HEK293 (cell line): Measurements from ENCODE around the gene ESR1.

Source experiments
- CTCF ChIA-PET: fragments of 350-600 bp; formaldehyde crosslinking; extraction: SDS; loops from one replicate; lab custom pipeline; 2021; ENCODE audit warnings: antibody characterized with exemption; lab: Yijun Ruan, JAX
- POLR2A ChIA-PET: fragments of 300-600 bp; formaldehyde crosslinking; extraction: SDS; loops from one replicate; lab custom pipeline; 2020; ENCODE audit warnings: antibody characterized with exemption, inconsistent platforms; lab: Yijun Ruan, JAX
- H3K27ac ChIP-seq: fragments of 200-500 bp; sonication (Bioruptor generic); 2 replicates; pipeline ENCODE4 v1.5.1; 2014; ENCODE audit warnings: low read depth, low read length, control low read depth, inconsistent platforms; ENCODE audit errors: extremely low read depth
- H3K36me3 ChIP-seq, 2 experiments: fragments of 200-500 bp in 1 of 2; sonication (Bioruptor generic) in 1 of 2; 1 replicate in 1 of 2; 2 replicates in 1 of 2; pipeline ENCODE4 v1.5.1; 2014 to 2017; ENCODE audit warnings: inconsistent platforms in 2 of 2, low read length in 2 of 2; ENCODE audit not compliant: control insufficient read depth in 2 of 2, insufficient read depth in 1 of 2
- H3K4me1 ChIP-seq: fragments of 200-500 bp; sonication (Bioruptor generic); 2 replicates; pipeline ENCODE4 v1.5.1; 2014; ENCODE audit warnings: mild to moderate bottlenecking, low read length, inconsistent platforms; ENCODE audit not compliant: control insufficient read depth, insufficient read depth
- H3K4me3 ChIP-seq: 2 replicates; pipeline ENCODE4 v1.5.1; 2011; ENCODE audit warnings: low read depth, mild to moderate bottlenecking, control low read depth, low read length, moderate library complexity
- H3K9me3 ChIP-seq: fragments of 200-500 bp; sonication (Bioruptor generic); 2 replicates; pipeline ENCODE4 v1.5.1; 2014; ENCODE audit warnings: low read depth, low read length, inconsistent platforms; ENCODE audit not compliant: control insufficient read depth, insufficient read depth
- GFI1B ChIP-seq: fragments of 450-650 bp; formaldehyde crosslinking; IDR thresholded peaks from 2 replicates; pipeline ENCODE4 v1.5.1; 2016; ENCODE audit warnings: missing biosample characterization, missing genetic modification characterization
- KLF16 ChIP-seq: fragments of 450-650 bp; formaldehyde crosslinking; IDR thresholded peaks from 2 replicates; pipeline ENCODE4 v1.5.1; 2017; ENCODE audit warnings: missing biosample characterization, missing genetic modification characterization
- MYNN ChIP-seq: fragments of 450-650 bp; formaldehyde crosslinking; IDR thresholded peaks from 2 replicates; pipeline ENCODE4 v1.5.1; 2016; ENCODE audit warnings: missing biosample characterization, missing genetic modification characterization, borderline replicate concordance
- PRDM1 ChIP-seq: fragments of 450-650 bp; formaldehyde crosslinking; IDR thresholded peaks from 2 replicates; pipeline ENCODE4; 2016; ENCODE audit warnings: missing biosample characterization, missing genetic modification characterization
- SCRT2 ChIP-seq: fragments of 450-650 bp; formaldehyde crosslinking; IDR thresholded peaks from 2 replicates; pipeline ENCODE4 v1.5.1; 2016; ENCODE audit warnings: missing biosample characterization, missing genetic modification characterization
- SP7 ChIP-seq: fragments of 450-650 bp; formaldehyde crosslinking; IDR thresholded peaks from 2 replicates; pipeline ENCODE4 v1.5.1; 2016; ENCODE audit warnings: missing biosample characterization, missing genetic modification characterization
- YY1 ChIP-seq: fragments of 450-650 bp; formaldehyde crosslinking; IDR thresholded peaks from 2 replicates; pipeline ENCODE4 v1.5.1; 2018; ENCODE audit warnings: missing biosample characterization, missing genetic modification characterization
- YY2 ChIP-seq: fragments of 450-650 bp; formaldehyde crosslinking; IDR thresholded peaks from 2 replicates; pipeline ENCODE4 v1.5.1; 2016; ENCODE audit warnings: missing biosample characterization, missing genetic modification characterization
- ZFP69B ChIP-seq: fragments of 450-650 bp; formaldehyde crosslinking; IDR thresholded peaks from 2 replicates; pipeline ENCODE4 v1.5.1; 2016; ENCODE audit warnings: missing biosample characterization, missing genetic modification characterization
- ZNF140 ChIP-seq: fragments of 450-650 bp; formaldehyde crosslinking; IDR thresholded peaks from 2 replicates; pipeline ENCODE4 v1.5.1; 2016; ENCODE audit warnings: missing biosample characterization, missing genetic modification characterization
- ZNF202 ChIP-seq: fragments of 450-650 bp; formaldehyde crosslinking; IDR thresholded peaks from 2 replicates; pipeline ENCODE4 v1.5.1; 2016; ENCODE audit warnings: missing biosample characterization, missing genetic modification characterization, borderline replicate concordance
- ZNF292 ChIP-seq: fragments of 450-650 bp; formaldehyde crosslinking; IDR thresholded peaks from 2 replicates; pipeline ENCODE4 v1.5.1; 2016; ENCODE audit warnings: low read depth, missing biosample characterization, missing genetic modification characterization, borderline replicate concordance
- ZNF510 ChIP-seq: fragments of 450-650 bp; formaldehyde crosslinking; IDR thresholded peaks from 2 replicates; pipeline ENCODE4 v1.5.1; 2018; ENCODE audit warnings: mild to moderate bottlenecking, missing genetic modification characterization, missing biosample characterization; ENCODE audit not compliant: insufficient replicate concordance
- ZNF555 ChIP-seq: fragments of 450-650 bp; formaldehyde crosslinking; conservative IDR thresholded peaks from 2 replicates; pipeline ENCODE4 v1.5.1; 2017; ENCODE audit warnings: missing biosample characterization, mild to moderate bottlenecking, missing genetic modification characterization, inconsistent platforms
- ZNF670 ChIP-seq: fragments of 450-650 bp; formaldehyde crosslinking; IDR thresholded peaks from 2 replicates; pipeline ENCODE4 v1.5.1; 2016; ENCODE audit warnings: missing biosample characterization, missing genetic modification characterization, low read depth
- ZNF747 ChIP-seq: fragments of 450-650 bp; formaldehyde crosslinking; IDR thresholded peaks from 2 replicates; pipeline ENCODE4 v1.5.1; 2016; ENCODE audit warnings: missing biosample characterization, missing genetic modification characterization
- ZNF843 ChIP-seq: fragments of 450-650 bp; formaldehyde crosslinking; IDR thresholded peaks from 2 replicates; pipeline ENCODE4 v1.5.1; 2016; ENCODE audit warnings: missing biosample characterization, missing genetic modification characterization
- ZSCAN30 ChIP-seq: fragments of 450-650 bp; IDR thresholded peaks from 2 replicates; pipeline ENCODE4 v1.5.1; 2018; ENCODE audit warnings: missing biosample characterization, mild to moderate bottlenecking, missing genetic modification characterization, moderate library complexity
- TF ChIP-seq, protein P1 (sequence below): fragments of 450-650 bp; formaldehyde crosslinking; IDR thresholded peaks from 2 replicates; pipeline ENCODE4 v1.5.1; 2016; ENCODE audit warnings: missing biosample characterization, missing genetic modification characterization
- TF ChIP-seq, protein P2 (sequence below): fragments of 450-650 bp; formaldehyde crosslinking; IDR thresholded peaks from 2 replicates; pipeline ENCODE4 v1.5.1; 2016; ENCODE audit warnings: missing biosample characterization, missing genetic modification characterization
- TF ChIP-seq, protein P3 (sequence below): fragments of 450-650 bp; formaldehyde crosslinking; IDR thresholded peaks from 2 replicates; pipeline ENCODE4 v1.5.1; 2016; ENCODE audit warnings: missing biosample characterization, missing genetic modification characterization
- TF ChIP-seq, protein P4 (sequence below): IDR thresholded peaks from 2 replicates; pipeline ENCODE4 v1.6.1; 2011; ENCODE audit warnings: mild to moderate bottlenecking, low read depth, low read length, borderline replicate concordance
- TF ChIP-seq, protein P5 (sequence below): fragments of 450-650 bp; IDR thresholded peaks from 2 replicates; pipeline ENCODE4 v1.5.1; 2018; ENCODE audit warnings: missing biosample characterization, missing genetic modification characterization

ESR1 gene

DNA sequence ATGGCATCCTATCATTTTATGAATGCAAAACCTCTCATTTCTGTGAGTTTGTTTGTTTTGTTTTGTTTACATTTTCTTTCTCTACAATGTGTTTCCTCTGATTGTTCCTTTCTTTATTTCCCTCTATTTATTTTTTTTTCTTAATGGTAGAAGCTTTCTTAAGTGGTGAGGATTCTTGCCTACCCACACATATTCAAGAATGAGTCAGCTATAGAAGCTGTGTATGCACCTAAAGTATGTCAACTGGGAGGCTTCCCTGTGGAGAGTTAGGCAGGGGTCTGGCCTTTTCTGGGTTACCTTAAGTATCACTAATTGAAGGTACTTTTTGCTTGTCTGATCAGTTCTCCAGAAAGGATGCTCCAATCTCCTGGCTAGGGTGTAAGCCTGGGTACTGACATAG, 354.0 kb downstream of the ESR1 start:
- no peak overlapping the region for H3K27ac ChIP-seq
- H3K9me3 ChIP-seq: no peaks in the 10 kb centered on the region
- peaks cover 0 to 4% of the 10 kb centered on the region in 2 experiments; a peak in 1 of 3 replicates for H3K36me3 ChIP-seq
- no peaks in the 10 kb centered on the region for H3K4me1 ChIP-seq
- POLR2A ChIA-PET: no interaction called here
- H3K4me3 ChIP-seq: no peak overlapping the region
- CTCF ChIA-PET: interaction anchor here (0.6 kb wide), 1 partner anchor 1091 kb away, joined by 3 read pairs; no protein-coding TSS in a partner anchor
- no peak for TF ChIP-seq ZNF202 (tag by site-specific recombination)
- no peak for TF ChIP-seq SP7 (tag by site-specific recombination)
- TF ChIP-seq ZNF292: no peak
- TF ChIP-seq, protein P1, sequence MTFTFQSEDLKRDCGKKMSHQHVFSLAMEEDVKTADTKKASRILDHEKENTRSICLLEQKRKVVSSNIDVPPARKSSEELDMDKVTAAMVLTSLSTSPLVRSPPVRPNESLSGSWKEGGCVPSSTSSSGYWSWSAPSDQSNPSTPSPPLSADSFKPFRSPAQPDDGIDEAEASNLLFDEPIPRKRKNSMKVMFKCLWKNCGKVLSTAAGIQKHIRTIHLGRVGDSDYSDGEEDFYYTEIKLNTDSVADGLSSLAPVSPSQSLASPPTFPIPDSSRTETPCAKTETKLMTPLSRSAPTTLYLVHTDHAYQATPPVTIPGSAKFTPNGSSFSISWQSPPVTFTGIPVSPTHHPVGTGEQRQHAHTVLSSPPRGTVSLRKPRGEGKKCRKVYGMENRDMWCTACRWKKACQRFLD (tag by site-specific recombination): no peak
- TF ChIP-seq, protein P2, sequence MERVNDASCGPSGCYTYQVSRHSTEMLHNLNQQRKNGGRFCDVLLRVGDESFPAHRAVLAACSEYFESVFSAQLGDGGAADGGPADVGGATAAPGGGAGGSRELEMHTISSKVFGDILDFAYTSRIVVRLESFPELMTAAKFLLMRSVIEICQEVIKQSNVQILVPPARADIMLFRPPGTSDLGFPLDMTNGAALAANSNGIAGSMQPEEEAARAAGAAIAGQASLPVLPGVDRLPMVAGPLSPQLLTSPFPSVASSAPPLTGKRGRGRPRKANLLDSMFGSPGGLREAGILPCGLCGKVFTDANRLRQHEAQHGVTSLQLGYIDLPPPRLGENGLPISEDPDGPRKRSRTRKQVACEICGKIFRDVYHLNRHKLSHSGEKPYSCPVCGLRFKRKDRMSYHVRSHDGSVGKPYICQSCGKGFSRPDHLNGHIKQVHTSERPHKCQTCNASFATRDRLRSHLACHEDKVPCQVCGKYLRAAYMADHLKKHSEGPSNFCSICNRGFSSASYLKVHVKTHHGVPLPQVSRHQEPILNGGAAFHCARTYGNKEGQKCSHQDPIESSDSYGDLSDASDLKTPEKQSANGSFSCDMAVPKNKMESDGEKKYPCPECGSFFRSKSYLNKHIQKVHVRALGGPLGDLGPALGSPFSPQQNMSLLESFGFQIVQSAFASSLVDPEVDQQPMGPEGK (tag by site-specific recombination): no peak
- TF ChIP-seq, protein P3, sequence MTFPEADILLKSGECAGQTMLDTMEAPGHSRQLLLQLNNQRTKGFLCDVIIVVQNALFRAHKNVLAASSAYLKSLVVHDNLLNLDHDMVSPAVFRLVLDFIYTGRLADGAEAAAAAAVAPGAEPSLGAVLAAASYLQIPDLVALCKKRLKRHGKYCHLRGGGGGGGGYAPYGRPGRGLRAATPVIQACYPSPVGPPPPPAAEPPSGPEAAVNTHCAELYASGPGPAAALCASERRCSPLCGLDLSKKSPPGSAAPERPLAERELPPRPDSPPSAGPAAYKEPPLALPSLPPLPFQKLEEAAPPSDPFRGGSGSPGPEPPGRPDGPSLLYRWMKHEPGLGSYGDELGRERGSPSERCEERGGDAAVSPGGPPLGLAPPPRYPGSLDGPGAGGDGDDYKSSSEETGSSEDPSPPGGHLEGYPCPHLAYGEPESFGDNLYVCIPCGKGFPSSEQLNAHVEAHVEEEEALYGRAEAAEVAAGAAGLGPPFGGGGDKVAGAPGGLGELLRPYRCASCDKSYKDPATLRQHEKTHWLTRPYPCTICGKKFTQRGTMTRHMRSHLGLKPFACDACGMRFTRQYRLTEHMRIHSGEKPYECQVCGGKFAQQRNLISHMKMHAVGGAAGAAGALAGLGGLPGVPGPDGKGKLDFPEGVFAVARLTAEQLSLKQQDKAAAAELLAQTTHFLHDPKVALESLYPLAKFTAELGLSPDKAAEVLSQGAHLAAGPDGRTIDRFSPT: no peak
- TF ChIP-seq, protein P4, sequence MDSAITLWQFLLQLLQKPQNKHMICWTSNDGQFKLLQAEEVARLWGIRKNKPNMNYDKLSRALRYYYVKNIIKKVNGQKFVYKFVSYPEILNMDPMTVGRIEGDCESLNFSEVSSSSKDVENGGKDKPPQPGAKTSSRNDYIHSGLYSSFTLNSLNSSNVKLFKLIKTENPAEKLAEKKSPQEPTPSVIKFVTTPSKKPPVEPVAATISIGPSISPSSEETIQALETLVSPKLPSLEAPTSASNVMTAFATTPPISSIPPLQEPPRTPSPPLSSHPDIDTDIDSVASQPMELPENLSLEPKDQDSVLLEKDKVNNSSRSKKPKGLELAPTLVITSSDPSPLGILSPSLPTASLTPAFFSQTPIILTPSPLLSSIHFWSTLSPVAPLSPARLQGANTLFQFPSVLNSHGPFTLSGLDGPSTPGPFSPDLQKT: no peak
- no peak for TF ChIP-seq ZNF843
- no peak for TF ChIP-seq ZNF555 (tag by site-specific recombination)
- no peak for TF ChIP-seq KLF16 (tag by site-specific recombination)
- no peak for TF ChIP-seq YY2 (tag by site-specific recombination)
- no peak for TF ChIP-seq ZNF510
- TF ChIP-seq, protein P5, sequence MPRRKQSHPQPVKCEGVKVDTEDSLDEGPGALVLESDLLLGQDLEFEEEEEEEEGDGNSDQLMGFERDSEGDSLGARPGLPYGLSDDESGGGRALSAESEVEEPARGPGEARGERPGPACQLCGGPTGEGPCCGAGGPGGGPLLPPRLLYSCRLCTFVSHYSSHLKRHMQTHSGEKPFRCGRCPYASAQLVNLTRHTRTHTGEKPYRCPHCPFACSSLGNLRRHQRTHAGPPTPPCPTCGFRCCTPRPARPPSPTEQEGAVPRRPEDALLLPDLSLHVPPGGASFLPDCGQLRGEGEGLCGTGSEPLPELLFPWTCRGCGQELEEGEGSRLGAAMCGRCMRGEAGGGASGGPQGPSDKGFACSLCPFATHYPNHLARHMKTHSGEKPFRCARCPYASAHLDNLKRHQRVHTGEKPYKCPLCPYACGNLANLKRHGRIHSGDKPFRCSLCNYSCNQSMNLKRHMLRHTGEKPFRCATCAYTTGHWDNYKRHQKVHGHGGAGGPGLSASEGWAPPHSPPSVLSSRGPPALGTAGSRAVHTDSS (tag by site-specific recombination): no peak
- TF ChIP-seq YY1 (tag by site-specific recombination): no peak
- no peak for TF ChIP-seq SCRT2
- no peak for TF ChIP-seq ZFP69B (tag by site-specific recombination)

DNA sequence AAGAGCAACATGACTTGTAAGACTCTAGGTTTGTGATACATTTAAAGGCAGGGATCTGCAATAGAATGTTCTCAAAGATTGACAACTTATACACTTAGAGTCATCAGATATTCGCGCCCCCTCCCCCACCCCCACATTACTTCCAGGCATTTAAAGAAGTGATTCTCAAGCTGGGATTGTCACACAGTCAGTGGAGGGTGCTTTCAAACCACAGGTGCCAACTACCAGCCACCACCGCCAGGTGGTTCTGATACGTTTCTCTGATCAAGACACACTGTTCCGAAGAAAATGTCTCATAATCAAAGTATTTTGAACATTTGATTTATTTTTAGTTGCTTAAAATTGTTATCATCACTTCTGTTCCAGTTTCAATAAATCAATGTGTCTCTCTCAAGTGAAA, 357.5 kb downstream of the ESR1 start:
- ChIA-PET CTCF (no interaction called here), POLR2A (no interaction called here)
- no peaks in the 10 kb centered on the region for H3K9me3 ChIP-seq
- H3K4me3 ChIP-seq: no peak overlapping the region
- H3K36me3 ChIP-seq: peaks cover 0 to 4% of the 10 kb centered on the region in 2 experiments; a peak in 1 of 3 replicates
- no peaks in the 10 kb centered on the region for H3K4me1 ChIP-seq
- H3K27ac ChIP-seq: no peak overlapping the region
- TF ChIP-seq MYNN (tag by site-specific recombination) (no peak), GFI1B (tag by site-specific recombination) (no peak), ZNF670 (tag by site-specific recombination) (no peak), ZSCAN30 (no peak), ZNF140 (tag by site-specific recombination) (no peak), ZNF202 (tag by site-specific recombination) (no peak), ZNF747 (tag by site-specific recombination) (no peak), PRDM1 (tag by site-specific recombination) (no peak)
- TF ChIP-seq, protein P1 (tag by site-specific recombination): no peak
- TF ChIP-seq, protein P3: no peak
